Measurements from ENCODE around the gene ZSCAN5B.
"Not testable (repeated sequence)": the region's sequence is repeated elsewhere in the genome, so short reads cannot be mapped to it uniquely, and the experiment has no call there.

Gene ZSCAN5B

DNA sequence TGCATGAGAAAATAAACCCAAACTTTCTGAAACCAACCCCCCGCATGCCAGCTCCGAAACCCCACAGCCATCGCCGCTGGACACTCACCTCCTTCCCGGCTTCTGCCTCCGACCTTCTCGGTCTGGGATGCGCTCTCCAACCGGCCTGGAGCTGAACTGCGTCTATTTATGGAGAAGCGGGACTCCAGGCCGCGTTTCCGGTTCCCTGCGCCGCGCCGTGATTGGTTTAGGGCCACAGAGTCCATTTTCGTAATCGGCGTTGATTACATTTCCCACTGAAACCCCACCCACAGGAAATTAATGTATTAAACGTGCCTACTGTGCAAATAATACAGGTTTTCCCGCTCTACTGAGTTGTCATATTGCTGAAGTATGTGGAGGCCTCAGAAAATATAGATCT, at the start of gene ZSCAN5B:
Gene ZSCAN5B (minus strand): TSS at position 138 of the 400 bp plus-strand sequence. CDS start 4,731 bp downstream, outside the sequence.
- not testable (repeated sequence) for DNase-seq

- DNase-seq, result not testable (repeated sequence)
These were observed 48.2 kb upstream of the ZSCAN5B start for GRCh38 chr19:56245764-56246163.

DNA sequence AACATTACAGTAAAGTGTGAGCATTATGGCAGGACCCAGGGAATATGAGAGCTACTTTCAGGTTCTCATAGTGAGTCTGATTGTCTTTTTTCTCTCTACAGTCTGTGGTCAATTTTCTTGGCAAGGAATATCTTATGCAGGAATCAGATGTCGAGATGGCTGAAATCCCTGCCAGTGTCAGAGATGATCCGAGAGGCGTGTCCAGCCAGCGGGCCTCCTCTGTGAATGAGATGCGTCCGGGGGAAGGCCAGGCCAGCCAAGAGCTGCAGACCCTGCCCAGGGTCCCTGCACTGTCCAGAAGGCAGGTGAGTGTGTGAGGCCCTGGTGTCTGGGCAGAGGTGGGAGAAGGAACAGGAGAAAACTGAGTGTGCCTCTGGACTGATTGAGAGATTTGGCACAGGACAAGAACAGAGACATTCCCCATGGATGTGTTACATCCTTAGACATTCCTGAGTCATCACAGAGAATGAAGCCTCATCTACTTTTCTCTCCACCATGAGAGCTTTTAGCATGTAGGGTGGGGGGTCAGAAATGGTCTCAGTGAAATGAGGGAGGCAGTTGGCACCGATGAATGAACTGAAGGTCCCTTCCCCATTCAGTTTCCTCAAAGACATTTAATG, 47.6 kb upstream of the ZSCAN5B start:
- DNase-seq, result no peak

- no peak for DNase-seq
These were observed 25.9 kb upstream of the ZSCAN5B start for GRCh38 chr19:56223481-56223880.

GRCh38 chr19:56222901-56223300, 25.3 kb upstream of the ZSCAN5B start:
- no peak for DNase-seq

DNA sequence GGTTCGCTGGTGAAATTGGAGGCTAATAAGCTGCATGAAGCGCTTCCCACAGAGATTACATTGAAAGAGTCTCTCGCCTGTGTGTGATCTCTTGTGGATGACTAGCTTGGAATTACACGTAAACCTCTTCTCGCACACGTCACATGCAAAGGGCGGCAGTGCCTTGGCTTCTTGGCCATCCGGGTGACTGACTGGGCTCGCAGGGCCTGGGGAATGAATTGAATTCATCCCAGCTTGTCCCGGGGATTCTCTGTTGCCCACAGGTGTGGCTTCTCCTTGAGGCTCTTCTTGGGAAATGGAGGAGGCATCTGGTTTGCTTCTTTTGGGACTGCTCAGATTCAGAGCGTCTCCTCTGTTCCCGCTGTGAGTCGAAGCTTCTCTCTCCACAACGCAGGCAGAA, 24.3 kb upstream of the ZSCAN5B start:
- DNase-seq, result no peak

GRCh38 chr19:56221442-56221841, 23.9 kb upstream of the ZSCAN5B start:
- DNase-seq, result not testable (repeated sequence)

DNA sequence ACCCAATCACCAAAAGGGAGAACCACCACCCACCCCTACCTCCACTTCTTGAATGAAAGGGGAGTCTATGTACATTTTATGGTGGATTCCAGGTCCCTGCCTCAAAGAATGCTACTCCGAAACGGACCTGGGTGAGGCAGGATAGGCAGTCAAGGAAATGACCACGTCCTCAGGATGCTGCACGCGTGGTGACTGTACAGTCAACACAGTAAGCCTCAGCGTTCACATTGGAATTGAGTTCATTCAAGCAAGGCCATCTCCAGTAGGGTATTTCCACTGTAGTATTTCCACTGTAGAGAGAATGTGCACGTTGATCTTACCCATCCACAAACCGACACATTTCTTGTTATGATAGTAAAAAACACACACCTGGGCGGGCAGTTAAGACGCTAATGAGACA, 21.4 kb upstream of the ZSCAN5B start:
- DNase-seq, result no peak

GRCh38 chr19:56217039-56217949, 19.7 kb upstream of the ZSCAN5B start:
- DNase-seq, result no peak

GRCh38 chr19:56211718-56212117, 14.1 kb upstream of the ZSCAN5B start:
- DNase-seq, result no peak

- not testable (repeated sequence) for DNase-seq
These were observed 12.5 kb upstream of the ZSCAN5B start for GRCh38 chr19:56210036-56210435.

DNA sequence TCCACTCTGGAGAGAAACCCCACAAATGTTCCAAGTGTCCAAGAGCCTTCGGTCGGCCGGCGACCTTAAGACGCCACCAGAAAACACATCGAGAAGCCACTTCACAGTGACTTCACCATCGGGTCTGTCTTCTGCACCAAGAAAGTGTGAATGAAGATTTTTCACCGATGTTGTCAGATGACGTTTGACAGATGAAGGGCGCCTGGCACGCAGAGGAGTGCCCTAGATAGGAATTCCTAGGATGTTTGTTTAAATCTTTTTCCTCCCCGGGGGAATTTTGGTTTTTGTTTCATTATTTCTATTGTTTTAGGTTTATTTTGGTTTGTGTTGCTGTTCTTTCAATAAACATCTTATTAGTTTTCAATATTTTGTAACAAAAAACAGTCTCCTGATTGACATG, 11.5 kb upstream of the ZSCAN5B start:
- DNase-seq, result no peak

- not testable (repeated sequence) for DNase-seq
These were observed 10.0 kb upstream of the ZSCAN5B start for GRCh38 chr19:56207581-56207980.

GRCh38 chr19:56201973-56202372, 4.4 kb upstream of the ZSCAN5B start, which contains the start of gene ZSCAN5C:
TSS of gene ZSCAN5C (plus strand) at chr19:56202273. CDS start at chr19:56205914, 3,641 bp downstream.
- DNase-seq, result no peak

- DNase-seq, result no peak
These were observed 2.1 kb upstream of the ZSCAN5B start for GRCh38 chr19:56199687-56200086.

GRCh38 chr19:56193981-56194640, 3.5 kb downstream of the ZSCAN5B start:
- no peak for DNase-seq

GRCh38 chr19:56191711-56192110, 5.9 kb downstream of the ZSCAN5B start:
- no peak for DNase-seq

GRCh38 chr19:56191115-56191514, 6.5 kb downstream of the ZSCAN5B start:
- DNase-seq, result no peak

DNA sequence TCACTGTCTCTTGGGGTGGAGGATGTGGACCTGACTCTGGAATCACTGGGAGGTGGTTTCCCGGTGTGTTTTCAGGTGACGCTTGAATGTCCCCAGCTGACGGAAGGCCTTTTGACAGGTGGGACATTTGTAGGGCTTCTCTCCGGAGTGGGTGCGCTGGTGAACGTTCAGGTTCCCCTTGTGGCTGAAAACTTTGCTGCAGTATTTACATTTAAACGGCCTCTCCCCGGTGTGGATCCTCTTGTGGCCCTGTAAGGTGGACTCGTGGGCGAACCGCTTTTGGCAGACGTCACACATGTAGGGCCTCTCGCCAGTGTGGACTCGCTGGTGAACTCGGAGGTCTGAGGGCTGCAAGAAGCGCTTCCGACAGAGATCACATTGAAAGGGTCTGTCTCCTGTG, 7.8 kb downstream of the ZSCAN5B start:
- DNase-seq, result no peak

DNA sequence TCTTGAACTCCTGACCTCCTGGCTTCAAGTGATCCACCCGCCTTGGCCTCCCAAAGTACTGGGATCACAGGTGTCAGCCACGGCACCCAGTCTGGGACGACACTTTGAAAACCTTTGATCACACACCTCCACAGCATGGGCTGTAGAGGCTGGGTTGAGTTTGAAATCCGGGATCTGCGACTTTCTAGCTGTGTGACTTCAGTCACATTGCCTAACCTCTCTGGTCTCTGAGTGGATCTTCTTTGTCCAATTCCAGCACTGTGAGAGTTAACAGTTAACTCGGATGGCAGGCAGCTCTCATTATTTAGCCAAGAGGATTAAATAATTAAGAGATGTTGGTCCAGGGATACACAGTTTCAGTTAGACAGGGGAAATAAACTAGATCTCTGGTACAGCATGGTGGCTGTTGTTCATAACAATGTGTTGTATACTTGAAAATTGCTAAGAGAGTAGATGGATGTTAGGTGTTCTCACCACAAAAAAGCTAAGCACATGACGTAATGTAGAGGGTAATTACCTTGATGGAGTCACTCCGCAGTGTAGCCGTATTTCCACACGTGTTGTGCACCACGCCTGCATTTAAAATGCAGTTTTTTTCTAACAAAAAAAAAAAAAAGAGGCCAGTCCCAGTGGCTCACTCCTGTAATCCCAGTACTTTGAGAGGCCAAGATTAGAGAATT, 19.9 kb downstream of the ZSCAN5B start:
- DNase-seq, result no peak

GRCh38 chr19:56176881-56177280, 20.7 kb downstream of the ZSCAN5B start:
- no peak for DNase-seq

GRCh38 chr19:56176310-56176709, 21.3 kb downstream of the ZSCAN5B start:
- not testable (repeated sequence) for DNase-seq

DNA sequence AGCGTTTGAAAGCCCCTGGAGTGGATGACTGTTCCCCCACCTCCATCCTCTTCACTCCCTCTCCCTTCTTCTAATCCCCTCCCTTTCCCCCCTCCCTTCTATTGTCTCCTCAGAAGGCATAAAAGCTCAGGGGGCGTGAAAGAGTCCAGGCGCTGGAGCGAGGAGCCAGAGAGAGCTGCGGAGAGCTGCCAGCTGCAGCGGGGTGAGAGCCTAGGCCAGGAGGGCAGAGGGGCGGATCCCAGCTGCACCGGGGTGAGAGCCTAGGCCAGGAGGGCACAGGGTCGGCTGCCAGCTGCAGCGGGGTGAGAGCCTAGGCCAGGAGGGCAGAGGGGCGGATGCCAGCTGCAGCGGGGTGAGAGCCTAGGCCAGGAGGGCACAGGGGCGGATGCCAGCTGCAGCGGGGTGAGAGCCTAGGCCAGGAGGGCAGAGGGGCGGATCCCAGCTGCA, 21.7 kb downstream of the ZSCAN5B start, which contains the start of gene GALP:
Gene GALP (plus strand): TSS at position 148 of the 447 bp plus-strand sequence. CDS start 1,101 bp downstream, outside the sequence.
- DNase-seq, result not testable (repeated sequence)

Measured in NCI-H524 treated with DMSO at 0.1 percent for 48 hours (cell line).